Femur (tissue), 1 donor: ENCODE data around the gene LIPE.

Experiments
- DNase-seq: peaks from one replicate; pipeline ENCODE4 v3.0.0-alpha.2; 2017

Gene LIPE

DNA sequence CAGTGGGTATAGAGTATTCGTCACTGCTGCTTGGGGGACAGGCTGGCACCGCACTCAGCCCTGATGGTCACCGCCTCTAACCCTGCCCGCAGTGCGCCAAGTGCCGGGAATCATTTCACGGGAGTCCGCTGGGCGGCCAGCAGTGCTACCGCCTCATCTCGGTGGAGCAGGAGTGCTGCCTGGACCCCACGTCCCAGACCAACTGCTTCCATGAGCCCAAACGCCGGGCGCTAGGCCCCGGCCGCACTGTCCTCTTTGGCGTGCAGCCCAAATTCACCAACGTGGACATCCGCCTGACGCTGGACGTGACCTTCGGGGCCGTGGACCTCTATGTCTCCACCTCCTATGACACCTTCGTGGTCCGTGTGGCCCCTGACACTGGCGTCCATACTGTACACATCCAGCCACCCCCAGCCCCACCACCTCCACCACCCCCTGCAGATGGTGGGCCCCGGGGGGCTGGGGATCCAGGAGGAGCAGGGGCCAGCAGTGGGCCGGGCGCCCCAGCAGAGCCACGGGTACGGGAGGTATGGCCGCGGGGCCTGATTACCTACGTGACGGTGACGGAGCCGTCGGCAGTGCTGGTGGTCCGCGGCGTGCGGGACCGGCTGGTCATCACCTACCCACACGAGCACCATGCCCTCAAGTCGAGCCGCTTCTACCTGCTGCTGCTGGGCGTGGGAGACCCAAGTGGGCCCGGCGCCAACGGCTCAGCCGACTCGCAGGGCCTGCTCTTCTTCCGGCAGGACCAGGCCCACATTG, 51.6 kb downstream of the LIPE start:
- DNase-seq = no peak

DNA sequence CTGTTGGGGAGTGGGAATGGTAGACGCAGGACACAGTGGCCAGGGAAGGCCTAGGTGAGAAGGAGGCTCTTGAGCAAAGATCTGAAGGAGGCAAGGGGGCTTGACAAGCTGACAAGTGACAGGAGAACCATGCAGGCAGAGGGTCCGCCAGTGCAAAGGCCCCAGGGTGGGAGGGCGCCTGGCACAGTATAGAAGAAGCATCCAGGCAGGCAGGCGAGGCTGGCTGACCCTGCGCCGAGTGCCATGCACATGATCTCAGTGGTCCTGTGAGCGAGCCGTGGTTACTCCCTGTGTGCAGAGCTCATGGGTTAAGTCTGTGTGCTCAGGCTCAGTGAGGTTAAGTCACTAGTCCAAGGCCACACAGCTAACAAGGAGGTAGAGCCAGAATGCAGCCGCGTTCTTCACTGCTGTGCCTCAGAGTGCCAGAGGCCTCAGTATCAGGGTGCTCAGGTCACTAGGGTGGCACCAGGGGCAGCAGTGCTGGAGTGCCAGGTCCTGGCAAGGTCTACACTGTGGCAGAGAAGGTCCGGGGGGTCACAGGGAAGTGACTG, 52.3 kb downstream of the LIPE start:
- DNase-seq = no peak

DNA sequence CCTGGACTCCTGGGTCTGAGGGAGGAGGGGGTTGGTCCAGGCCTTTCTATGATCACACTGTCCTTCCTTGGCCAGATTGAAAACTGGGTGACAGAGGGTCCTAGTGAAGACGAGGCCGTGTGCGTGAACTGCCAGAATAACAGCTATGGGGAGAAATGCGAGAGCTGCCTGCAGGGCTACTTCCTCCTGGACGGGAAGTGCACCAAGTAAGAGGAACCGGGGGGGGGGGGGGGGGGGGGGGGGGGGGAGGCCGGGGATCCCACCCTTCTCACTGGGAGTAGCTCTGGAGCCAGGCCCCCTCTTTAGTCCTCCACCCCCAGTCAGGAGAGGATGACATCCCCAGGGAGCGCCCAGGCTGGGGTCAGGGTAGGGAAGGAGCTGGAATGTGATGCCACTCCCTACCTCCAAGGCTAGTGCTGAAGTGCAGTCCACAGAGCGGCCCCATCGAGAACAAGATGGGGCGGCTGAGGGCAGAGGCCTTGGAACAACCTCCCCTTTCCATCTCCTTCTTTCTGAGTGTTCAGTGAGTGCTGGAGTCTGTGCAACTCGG, 56.5 kb downstream of the LIPE start:
- no peak for DNase-seq

DNA sequence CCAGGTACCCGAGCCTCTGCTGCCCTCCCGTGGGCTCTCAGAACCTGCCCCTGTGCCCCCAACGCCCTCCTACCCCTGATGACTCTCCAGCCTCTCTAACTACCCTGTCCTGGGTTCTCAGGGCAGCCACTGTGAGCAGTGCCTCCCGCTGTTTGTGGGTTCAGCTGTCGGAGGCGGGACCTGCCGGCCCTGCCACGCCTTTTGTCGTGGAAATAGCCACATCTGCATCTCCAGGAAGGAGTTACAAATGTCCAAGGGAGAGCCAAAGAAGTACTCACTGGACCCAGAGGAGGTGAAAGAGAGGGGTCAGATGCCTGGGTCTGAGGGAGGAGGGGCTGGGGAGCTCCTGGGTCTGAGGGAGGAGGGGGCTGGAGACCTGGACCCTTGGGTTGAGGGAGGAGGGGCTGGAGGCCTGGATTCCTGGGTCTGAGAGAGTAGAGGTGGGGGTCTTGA, 57.1 kb downstream of the LIPE start:
- no peak for DNase-seq

- DNase-seq = no peak
Observed at GRCh38 chr19:42369433-42370067, 57.6 kb downstream of the LIPE start.

DNA sequence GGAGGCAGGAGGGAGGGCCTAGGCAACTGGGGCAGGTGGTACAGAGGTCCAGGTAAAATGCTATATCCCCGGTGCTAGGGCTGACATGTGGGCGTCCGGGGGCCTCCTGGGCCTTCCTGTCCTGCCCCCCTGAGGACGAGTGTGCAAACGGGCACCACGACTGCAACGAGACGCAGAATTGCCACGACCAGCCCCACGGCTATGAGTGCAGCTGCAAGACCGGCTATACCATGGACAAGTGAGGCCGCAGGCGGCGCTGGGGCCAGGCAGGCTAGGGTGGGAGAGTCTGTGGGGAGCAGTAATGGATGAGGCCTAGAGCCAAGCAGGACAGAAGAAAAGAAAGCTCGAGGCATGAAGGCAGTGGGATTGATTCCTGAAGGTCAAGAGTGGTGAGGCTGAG, 58.4 kb downstream of the LIPE start:
- no peak for DNase-seq

- DNase-seq = no peak
Observed at GRCh38 chr19:42368360-42368759, 58.8 kb downstream of the LIPE start.

- no peak for DNase-seq
Observed at GRCh38 chr19:42367929-42368328, 59.3 kb downstream of the LIPE start.

GRCh38 chr19:42366673-42367072, 60.5 kb downstream of the LIPE start:
- DNase-seq = peak; percentile 55

GRCh38 chr19:42363614-42364346, 63.4 kb downstream of the LIPE start:
- DNase-seq = no peak

DNA sequence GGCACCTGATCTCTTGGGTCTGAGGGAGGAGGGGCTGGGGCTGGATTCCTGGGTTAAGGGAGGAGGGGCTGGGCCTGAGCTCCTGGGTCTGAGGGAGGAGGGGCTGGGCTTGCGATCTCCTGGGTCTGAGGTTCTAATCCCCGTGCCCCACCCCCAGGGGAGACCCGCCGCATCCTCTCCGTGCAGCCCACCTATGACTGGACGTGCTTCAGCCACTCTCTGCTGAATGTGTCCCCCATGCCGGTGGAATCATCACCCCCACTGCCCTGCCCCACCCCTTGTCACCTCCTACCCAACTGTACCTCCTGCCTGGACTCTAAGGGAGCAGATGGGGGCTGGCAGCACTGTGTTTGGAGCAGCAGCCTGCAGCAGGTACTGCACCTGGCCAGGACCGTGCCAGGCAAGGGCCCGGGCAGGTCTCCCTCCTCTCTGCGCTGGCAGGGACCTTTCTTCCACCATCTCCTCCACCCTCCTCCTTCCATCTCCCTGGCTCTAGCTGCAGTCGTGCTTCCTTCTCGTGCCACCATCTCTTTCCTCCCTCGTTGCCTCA, 64.2 kb downstream of the LIPE start:
- DNase-seq = no peak

DNA sequence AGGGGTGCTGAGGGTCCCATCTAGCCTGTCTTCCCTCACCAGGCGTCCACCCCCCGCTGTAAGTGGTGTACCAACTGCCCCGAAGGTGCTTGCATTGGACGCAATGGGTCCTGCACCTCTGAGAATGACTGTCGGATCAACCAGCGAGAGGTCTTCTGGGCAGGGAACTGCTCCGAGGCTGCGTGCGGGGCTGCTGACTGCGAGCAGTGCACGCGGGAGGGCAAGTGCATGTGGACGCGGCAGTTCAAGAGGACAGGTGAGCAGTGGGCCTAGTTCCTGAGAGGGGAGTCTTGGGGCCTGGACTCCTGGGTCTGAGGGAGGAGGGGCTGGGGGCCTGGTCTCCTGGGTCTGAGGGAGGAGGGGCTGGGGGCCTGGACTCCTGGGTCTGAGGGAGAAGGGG, 64.8 kb downstream of the LIPE start:
- DNase-seq = no peak

DNA sequence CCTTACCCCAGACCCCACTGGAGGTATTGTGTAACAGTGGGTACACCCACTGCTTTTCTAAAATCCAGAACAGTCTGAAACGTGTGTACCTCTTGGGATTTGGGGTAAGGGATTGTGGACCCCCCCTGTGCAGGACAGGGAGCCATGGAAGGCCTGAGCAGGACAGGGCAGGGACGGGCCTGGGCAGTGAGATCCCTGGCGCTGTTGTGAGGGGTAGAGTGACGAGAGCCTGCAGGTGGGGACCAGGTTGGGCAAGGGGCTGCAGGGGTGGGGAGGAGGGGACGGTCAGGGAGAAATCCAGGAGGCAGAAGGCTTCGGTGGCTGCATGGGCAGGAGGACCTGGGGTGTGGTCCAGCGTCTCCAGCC, 65.7 kb downstream of the LIPE start:
- DNase-seq = no peak

- no peak for DNase-seq
Observed at GRCh38 chr19:42360787-42361544, 66.2 kb downstream of the LIPE start.

DNA sequence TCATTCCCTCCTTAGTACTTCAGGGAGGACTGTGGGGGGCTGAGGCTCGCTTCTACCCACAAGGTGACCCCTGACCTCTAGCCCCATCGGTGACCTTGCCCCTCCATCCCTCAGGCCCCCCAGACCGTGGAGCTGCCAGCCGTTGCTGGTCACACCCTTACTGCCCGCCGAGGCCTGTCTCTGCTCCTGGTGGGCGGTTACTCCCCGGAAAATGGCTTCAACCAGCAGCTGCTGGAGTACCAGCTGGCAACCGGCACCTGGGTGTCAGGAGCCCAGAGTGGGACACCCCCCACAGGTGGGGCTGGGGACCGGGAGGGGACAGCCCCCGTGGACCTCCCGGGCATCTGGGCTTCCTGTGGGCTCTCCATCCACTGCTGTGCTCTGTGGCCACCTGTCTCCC, 69.9 kb downstream of the LIPE start:
- DNase-seq = no peak

GRCh38 chr19:42356686-42357085, 70.5 kb downstream of the LIPE start:
- no peak for DNase-seq

DNA sequence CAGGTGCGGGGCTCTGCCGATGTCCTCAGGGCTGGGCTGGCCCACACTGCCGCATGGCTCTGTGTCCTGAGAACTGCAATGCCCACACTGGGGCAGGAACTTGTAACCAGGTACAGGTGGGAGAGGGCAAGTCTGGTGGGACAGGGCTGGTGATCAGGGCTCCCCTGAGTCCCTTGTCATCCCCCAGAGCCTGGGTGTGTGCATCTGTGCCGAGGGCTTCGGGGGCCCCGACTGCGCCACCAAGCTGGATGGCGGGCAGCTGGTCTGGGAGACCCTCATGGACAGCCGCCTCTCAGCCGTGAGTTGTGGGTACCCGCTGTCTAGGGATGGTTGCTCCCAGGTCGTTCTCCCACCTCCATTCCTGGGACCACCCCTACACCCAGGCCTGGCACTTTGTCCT, 71.3 kb downstream of the LIPE start:
- no peak for DNase-seq

DNA sequence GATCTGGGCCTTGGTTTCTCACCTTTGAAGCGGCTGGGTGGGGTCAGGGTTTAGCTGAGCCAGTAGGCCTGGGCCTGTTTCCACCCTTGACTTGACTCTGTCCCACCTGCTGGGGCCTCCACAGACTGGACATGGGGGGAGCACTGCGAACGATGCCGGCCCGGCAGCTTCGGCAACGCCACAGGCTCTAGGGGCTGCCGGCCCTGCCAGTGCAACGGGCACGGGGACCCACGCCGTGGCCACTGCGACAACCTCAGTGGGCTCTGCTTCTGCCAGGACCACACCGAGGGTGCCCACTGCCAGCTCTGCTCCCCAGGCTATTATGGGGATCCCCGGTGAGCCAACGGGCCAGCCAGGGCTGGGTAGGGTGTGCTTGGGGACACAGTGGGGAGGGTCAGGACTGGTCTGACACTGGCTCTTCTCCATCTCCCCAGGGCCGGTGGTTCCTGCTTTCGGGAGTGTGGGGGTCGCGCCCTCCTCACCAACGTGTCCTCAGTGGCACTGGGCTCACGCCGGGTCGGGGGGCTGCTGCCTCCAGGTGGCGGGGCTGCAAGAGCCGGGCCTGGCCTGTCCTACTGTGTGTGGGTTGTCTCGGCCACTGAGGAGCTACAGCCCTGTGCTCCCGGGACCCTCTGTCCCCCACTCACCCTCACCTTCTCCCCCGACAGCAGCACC, 73.7 kb downstream of the LIPE start:
- no peak for DNase-seq

GRCh38 chr19:42352301-42353259, 74.6 kb downstream of the LIPE start:
- no peak for DNase-seq
